Right lobe of liver (tissue), 4 donors: ENCODE data around the gene LRRC1.
"Not testable (repeated sequence)": the region's sequence is repeated elsewhere in the genome, so short reads cannot be mapped to it uniquely, and the experiment has no call there.

Experiments
- POLR2A ChIP-seq: fragments of 450-650 bp; IDR thresholded peaks from one replicate; pipeline ENCODE4 v1.6.1; 2017; ENCODE audit warnings: antibody characterized with exemption, mild to moderate bottlenecking
- TF ChIP-seq, protein P1 (sequence below), 4 donors: fragments of 200-600 bp in 3 of 4; fragments of 450-650 bp in 1 of 4; IDR thresholded peaks; one replicate each; pipeline versions ENCODE4 v1.5.1 to v1.8.0; 2016 to 2022; ENCODE audit warnings: antibody characterized with exemption in 4 of 4, mild to moderate bottlenecking in 2 of 4
- donor health status: DM: no; HTN: no; CAD: no.
- donor health status: DM: no; HTN: no; CAD: no.
- donor health status: DM: no; HTN: yes; CAD: no.

DNA sequence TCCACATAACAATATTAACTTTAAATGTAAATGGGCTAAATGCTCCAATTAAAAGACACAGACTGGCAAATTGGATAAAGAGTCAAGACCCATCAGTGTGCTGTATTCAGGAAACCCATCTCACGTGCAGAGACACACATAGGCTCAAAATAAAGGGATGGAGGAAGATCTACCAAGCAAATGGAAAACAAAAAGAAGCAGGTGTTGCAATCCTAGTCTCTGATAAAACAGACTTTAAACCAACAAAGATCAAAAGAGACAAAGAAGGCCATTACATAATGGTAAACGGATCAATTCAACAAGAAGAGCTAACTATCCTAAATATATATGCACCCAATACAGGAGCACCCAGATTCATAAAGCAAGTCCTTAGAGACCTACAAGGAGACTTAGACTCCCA is 18.7 kb upstream of the LRRC1 start:
- TF ChIP-seq, protein P1, sequence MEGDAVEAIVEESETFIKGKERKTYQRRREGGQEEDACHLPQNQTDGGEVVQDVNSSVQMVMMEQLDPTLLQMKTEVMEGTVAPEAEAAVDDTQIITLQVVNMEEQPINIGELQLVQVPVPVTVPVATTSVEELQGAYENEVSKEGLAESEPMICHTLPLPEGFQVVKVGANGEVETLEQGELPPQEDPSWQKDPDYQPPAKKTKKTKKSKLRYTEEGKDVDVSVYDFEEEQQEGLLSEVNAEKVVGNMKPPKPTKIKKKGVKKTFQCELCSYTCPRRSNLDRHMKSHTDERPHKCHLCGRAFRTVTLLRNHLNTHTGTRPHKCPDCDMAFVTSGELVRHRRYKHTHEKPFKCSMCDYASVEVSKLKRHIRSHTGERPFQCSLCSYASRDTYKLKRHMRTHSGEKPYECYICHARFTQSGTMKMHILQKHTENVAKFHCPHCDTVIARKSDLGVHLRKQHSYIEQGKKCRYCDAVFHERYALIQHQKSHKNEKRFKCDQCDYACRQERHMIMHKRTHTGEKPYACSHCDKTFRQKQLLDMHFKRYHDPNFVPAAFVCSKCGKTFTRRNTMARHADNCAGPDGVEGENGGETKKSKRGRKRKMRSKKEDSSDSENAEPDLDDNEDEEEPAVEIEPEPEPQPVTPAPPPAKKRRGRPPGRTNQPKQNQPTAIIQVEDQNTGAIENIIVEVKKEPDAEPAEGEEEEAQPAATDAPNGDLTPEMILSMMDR (IDR thresholded peaks at IDR 0.05): not testable (repeated sequence)
- not testable (repeated sequence) for TF ChIP-seq POLR2A
